ENCODE measurements around the gene CYP27B1. TPM values are rescaled to one million over a fixed set of nuclear protein-coding genes. Genes with fewer than 3 reads are reported as not detected.
A peak's percentile ranks its signal among the peaks of the same experiment; 100 is the strongest.

The CYP27B1 gene
- total and polyA plus RNA-seq, 9 of the 15 experiments (the other 6 are each of a cell fraction or from before 2014, with no cell fraction given): 0.18 to 4.2 (median 1.8) TPM

DNA sequence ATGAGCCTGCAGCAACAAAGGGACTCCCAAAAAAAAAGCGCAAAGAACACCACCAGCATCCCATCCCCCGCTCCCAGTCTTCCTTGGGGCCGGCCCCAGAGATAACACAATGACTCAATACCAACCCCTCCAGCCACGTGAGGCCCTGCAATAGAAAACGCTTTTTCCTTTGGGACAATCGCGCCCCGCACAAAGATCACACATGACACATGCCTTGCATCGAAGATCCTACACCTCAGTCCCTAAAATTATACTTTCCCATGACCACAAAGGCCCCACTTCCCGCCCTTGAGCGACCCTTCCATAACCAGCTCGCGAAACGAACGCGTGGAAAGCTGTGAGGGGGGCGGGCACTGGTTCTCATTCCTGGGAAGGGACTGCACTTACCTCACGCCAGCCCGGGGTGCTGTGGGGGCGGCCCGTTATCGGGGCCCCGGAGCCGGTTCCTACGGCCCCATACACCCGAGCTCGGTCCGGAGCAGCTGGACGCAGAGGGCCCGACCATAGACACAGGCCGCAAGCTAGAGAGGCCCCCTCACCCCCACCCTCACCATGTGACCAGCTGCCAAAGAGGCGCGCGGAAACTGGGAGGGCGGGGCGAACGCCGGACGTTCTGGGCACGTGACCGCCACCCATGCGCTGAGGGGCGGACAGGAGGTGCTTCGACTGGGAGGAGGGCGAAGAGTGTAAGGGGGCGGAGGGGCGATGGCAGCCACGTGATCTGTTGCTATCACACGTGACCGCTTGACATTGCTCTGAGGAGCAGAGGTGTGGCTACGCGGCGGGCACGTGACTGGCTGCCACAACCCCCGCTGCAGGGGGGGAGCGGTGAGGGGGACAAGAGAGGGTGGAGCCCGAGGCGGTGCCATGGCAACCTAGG is 14.8 kb downstream of the CYP27B1 start, which contains the start of gene CDK4 (continued):
- TF ChIP-seq, protein P1, sequence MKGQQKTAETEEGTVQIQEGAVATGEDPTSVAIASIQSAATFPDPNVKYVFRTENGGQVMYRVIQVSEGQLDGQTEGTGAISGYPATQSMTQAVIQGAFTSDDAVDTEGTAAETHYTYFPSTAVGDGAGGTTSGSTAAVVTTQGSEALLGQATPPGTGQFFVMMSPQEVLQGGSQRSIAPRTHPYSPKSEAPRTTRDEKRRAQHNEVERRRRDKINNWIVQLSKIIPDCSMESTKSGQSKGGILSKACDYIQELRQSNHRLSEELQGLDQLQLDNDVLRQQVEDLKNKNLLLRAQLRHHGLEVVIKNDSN (CRISPR knock-in tag; IDR thresholded peaks at IDR 0.05): peak; percentile 99
- TF ChIP-seq NEUROD1 (IDR thresholded peaks at IDR 0.05; ENCODE audit: borderline replicate concordance, low read depth, low read length, partially characterized antibody) (peak; percentile 72), NRF1 (conservative IDR thresholded peaks at IDR 0.05 in 1 of 2, IDR thresholded peaks at IDR 0.05 in 1 of 2) (peak; percentile 89 to 91), TAF1 (IDR thresholded peaks at IDR 0.05; ENCODE audit: control insufficient read depth, extremely low read depth, insufficient read depth, low read length, severe bottlenecking) (peak; percentile 66), ZNF436 (CRISPR knock-in tag; IDR thresholded peaks at IDR 0.05) (no peak), ZNF76 (CRISPR knock-in tag; IDR thresholded peaks at IDR 0.05; ENCODE audit: borderline replicate concordance) (0 out of 2 replicates have a peak, but pooled peaks have one; percentile 18), RFX5 (IDR thresholded peaks at IDR 0.05; ENCODE audit: low read depth, low read length) (peak; percentile 63), TAL1 (IDR thresholded peaks at IDR 0.05) (peak; percentile 24), BRD9 (IDR thresholded peaks at IDR 0.05; ENCODE audit: low read depth, partially characterized antibody) (peak; percentile 87), XRCC5 (IDR thresholded peaks at IDR 0.05; ENCODE audit: low read depth, low read length) (peak; percentile 68; the same call in 1 of the 2 replicates), SP1 (CRISPR knock-in tag; IDR thresholded peaks at IDR 0.05) (peak; percentile 98), KAT7 (CRISPR knock-in tag; IDR thresholded peaks at IDR 0.05; ENCODE audit: borderline replicate concordance) (peak; percentile 99; the same call in 1 of the 2 replicates), MYBL2 (IDR thresholded peaks at IDR 0.05; ENCODE audit: low read depth) (no peak), MYBL2 (CRISPR knock-in tag; IDR thresholded peaks at IDR 0.05; ENCODE audit: borderline replicate concordance) (no peak), SMARCA4 (IDR thresholded peaks at IDR 0.05) (peak; percentile 88), ZNF134 (CRISPR knock-in tag; conservative IDR thresholded peaks at IDR 0.05) (no peak; the same call in 1 of the 2 replicates), PHF21A (IDR thresholded peaks at IDR 0.05; ENCODE audit: borderline replicate concordance, low read depth) (peak; percentile 87; the same call in 1 of the 2 replicates), ZNF174 (CRISPR knock-in tag; IDR thresholded peaks at IDR 0.05) (no peak), NR4A1 (CRISPR knock-in tag; IDR thresholded peaks at IDR 0.05) (peak; percentile 44; the same call in 1 of the 2 replicates), NR4A1 (tag; IDR thresholded peaks at IDR 0.05) (peak; percentile 65; the same call in 1 of the 2 replicates)
- TF ChIP-seq, protein P2, sequence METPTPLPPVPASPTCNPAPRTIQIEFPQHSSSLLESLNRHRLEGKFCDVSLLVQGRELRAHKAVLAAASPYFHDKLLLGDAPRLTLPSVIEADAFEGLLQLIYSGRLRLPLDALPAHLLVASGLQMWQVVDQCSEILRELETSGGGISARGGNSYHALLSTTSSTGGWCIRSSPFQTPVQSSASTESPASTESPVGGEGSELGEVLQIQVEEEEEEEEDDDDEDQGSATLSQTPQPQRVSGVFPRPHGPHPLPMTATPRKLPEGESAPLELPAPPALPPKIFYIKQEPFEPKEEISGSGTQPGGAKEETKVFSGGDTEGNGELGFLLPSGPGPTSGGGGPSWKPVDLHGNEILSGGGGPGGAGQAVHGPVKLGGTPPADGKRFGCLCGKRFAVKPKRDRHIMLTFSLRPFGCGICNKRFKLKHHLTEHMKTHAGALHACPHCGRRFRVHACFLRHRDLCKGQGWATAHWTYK (CRISPR knock-in tag; IDR thresholded peaks at IDR 0.05): peak; percentile 13; the same call in 1 of the 2 replicates
- TF ChIP-seq, protein P3, sequence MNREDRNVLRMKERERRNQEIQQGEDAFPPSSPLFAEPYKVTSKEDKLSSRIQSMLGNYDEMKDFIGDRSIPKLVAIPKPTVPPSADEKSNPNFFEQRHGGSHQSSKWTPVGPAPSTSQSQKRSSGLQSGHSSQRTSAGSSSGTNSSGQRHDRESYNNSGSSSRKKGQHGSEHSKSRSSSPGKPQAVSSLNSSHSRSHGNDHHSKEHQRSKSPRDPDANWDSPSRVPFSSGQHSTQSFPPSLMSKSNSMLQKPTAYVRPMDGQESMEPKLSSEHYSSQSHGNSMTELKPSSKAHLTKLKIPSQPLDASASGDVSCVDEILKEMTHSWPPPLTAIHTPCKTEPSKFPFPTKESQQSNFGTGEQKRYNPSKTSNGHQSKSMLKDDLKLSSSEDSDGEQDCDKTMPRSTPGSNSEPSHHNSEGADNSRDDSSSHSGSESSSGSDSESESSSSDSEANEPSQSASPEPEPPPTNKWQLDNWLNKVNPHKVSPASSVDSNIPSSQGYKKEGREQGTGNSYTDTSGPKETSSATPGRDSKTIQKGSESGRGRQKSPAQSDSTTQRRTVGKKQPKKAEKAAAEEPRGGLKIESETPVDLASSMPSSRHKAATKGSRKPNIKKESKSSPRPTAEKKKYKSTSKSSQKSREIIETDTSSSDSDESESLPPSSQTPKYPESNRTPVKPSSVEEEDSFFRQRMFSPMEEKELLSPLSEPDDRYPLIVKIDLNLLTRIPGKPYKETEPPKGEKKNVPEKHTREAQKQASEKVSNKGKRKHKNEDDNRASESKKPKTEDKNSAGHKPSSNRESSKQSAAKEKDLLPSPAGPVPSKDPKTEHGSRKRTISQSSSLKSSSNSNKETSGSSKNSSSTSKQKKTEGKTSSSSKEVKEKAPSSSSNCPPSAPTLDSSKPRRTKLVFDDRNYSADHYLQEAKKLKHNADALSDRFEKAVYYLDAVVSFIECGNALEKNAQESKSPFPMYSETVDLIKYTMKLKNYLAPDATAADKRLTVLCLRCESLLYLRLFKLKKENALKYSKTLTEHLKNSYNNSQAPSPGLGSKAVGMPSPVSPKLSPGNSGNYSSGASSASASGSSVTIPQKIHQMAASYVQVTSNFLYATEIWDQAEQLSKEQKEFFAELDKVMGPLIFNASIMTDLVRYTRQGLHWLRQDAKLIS (CRISPR knock-in tag; IDR thresholded peaks at IDR 0.05): peak; percentile 89
